CD4-positive, alpha-beta T cell treated with Interleukin-10 for 1 hour (primary cell): Measurements from ENCODE around the gene GPR149.

Source experiments
- DNase-seq: peaks from one replicate; pipeline ENCODE4 v3.0.0-alpha.2; 2020

Gene GPR149

GRCh38 chr3:154345422-154346122, 84.4 kb downstream of the GPR149 start:
- no peak for DNase-seq

GRCh38 chr3:154338570-154338969, 91.4 kb downstream of the GPR149 start:
- no peak for DNase-seq

DNA sequence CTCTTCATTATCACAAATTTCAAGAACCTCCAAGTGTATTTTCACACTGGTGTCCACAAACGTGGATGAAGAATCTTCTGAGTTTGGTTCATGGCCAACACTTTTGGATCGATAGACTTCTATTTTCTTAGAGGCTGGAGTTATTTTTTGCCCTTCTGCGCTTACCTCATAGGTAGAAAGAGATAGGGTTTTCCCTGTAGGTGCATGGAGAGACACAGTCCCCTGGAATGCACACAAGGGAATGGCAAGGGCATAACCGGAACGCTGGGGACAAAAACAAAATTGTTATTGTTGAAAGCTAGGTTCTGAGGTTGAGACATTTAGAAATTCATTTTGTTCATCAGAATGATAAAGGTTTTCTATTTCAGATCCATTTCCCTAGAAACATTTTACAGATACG, 92.0 kb downstream of the GPR149 start:
- no peak for DNase-seq

- DNase-seq: peak; percentile 44
These were observed 95.0 kb downstream of the GPR149 start for GRCh38 chr3:154334973-154335420.

DNA sequence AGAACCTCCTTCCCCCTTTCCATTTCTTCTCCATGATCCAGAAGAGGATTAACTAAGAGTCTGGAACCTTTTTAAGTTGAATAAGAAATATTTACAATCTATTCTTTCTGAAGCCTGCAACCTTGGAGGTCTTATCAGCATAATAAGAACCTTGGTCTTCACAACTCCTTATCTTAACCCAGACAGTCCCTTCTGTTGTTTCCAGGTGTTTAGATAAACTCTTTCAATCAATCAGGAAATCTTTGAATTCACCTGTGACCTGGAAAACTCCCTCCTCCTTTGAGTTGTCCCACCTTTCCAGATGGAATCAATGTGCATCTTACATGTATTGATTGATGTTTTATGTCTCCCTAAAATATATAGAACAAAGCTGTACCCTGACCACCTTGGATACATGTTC, 102.1 kb downstream of the GPR149 start:
- DNase-seq: no peak

GRCh38 chr3:154324919-154325318, 105.1 kb downstream of the GPR149 start:
- DNase-seq: no peak

GRCh38 chr3:154323891-154324738, 105.9 kb downstream of the GPR149 start, which contains the start of gene DHX36:
TSS of gene DHX36 (minus strand) at chr3:154324487. CDS start at chr3:154324416, 71 bp downstream.
- DNase-seq: peak; percentile 92

- no peak for DNase-seq
These were observed 112.8 kb downstream of the GPR149 start for GRCh38 chr3:154316974-154317767.

- no peak for DNase-seq
These were observed 115.8 kb downstream of the GPR149 start for GRCh38 chr3:154314152-154314551.

GRCh38 chr3:154310840-154311239, 119.2 kb downstream of the GPR149 start:
- no peak for DNase-seq

DNA sequence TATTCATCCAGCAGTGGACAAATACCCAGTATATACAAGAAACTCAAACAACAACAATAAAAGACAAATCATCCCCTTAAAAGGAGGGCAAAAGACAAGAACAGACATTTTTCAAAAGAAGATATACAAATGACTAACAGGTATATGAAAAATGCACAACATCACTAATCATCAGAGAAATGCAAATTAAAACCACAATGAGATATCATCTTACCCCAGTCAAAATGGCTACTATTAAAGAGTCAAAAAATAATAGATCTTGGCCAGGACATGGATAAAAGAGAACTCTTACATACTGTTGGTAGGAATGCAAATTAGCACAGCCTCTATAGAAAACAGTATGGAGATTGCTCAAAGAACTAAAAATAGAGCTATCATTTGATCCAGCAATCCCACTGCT, 122.6 kb downstream of the GPR149 start:
- no peak for DNase-seq

DNA sequence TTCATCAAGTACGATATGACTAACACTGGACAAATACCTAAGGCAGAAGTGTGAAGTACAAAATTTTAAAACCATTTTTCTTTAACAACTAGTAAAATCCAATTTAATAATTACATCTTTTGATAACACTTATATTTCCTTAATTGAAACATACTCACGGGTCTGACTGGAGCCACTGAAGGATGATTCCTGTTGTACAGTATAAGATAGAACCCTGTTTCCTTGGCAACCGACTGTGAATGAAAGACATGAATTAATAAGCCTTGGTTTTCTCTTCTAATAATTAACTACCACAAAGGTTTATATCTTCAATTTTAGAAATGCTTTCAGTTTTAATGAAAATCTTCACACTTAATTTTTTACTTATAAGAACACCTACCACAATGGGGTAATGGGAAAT, 125.1 kb downstream of the GPR149 start:
- no peak for DNase-seq

DNA sequence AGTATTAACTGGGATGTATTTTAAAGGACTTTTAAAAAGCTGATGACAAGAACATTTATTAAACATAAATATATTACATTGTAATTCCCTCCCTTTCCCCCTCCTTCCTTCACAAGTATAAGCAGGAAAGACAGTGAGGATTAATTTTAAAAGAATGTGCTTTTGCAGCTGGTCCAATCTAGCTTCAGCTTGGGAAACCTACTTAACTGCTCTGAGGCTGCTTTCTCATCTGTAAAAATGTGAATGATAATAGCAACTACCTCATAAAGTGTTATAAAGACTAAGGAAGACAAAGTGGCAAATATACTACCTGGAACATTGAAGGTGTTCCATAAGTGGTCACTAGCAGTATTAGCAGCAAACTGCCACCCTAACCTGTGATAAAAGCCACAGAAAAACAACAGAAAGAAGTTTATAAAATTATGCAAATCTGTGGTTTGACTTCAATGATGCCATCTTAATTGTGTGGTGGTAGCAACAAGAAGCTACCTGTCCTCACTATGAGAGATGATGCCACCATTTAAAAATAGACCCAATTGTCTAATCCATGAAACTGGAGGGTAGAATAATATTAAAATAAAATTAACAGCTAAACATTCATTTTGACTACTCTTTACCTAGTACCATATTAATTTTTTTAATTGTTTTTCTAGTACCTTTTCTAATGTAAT, 125.7 kb downstream of the GPR149 start:
- no peak for DNase-seq

DNA sequence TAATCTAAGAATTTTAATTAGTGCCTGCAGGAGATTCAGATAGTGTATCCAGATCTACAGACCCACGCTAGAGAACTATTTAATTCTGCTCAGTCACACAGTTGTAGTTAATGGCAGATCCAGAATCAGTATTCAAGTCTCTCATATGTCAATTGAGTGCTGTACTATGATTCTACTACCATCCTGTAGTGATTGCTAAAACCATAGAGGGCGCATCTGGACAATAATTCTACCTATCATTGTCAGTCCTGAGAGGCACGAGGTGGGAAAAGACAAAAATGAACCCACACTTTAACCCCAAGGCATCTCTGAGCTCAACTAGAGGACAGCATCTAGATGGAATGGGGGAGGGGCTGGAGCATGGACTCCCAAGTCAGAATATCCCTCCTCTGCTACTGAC, 128.4 kb downstream of the GPR149 start:
- DNase-seq: no peak

DNA sequence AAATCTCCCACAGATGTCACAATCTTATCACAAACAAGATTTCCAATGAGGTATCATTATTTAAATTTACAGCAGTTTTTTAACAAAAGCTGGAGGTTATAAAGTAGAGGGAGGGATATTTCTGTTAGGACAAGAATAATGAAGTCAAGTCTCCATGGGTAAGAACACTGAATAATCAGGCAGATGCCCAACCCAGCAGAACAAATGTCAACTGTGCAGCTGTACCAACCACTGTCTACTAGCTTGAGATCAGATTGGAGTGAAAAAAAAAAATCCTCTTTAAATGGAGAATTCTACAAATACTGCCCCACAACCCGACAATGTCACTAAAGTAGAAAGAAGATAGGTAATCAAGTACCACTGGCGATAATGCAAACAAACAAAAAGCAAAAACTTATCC, 136.0 kb downstream of the GPR149 start:
- no peak for DNase-seq

GRCh38 chr3:154290187-154290586, 139.8 kb downstream of the GPR149 start:
- DNase-seq: no peak
